Measurements from ENCODE around the gene OPTN.

The OPTN gene

DNA sequence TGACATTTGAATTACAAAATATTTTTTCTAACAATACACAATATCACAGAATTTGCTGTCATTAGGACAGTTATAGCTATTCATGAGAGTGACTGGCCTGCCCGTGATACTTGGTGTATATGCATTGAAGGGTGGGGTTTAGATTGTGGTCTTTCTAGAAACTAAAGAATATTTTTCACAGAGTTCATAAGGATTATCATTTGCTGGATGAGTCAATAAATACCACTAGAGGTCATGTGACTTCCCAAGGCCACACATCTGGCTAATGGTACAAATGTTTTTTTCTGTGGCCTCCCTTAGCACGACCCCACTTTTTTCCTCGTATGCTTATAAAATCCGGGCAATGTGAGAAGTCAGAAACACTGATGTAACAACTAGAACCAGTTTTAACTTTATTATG, 5.2 kb downstream of the OPTN start:
- H3K4me1 ChIP-seq (ENCODE audit: control insufficient read depth in 1 of 2, insufficient read depth in 2 of 2, low read length in 2 of 2) = peaks cover 0 to 5% of the 10 kb centered on the region in 2 donors
- peaks cover 5 to 14% of the 10 kb centered on the region in 2 donors for H3K36me3 ChIP-seq (ENCODE audit: control insufficient read depth in 1 of 2, insufficient read depth in 2 of 2, low read length in 2 of 2)
- no peak overlapping the region for H3K4me3 ChIP-seq (ENCODE audit: low read depth in 1 of 2, low read length in 2 of 2)
- H3K9me3 ChIP-seq (ENCODE audit: control insufficient read depth in 1 of 2, low read length in 2 of 2) = no peaks in the 10 kb centered on the region
- H3K27me3 ChIP-seq (ENCODE audit: low read depth, low read length) = no peaks in the 10 kb centered on the region
- H3K27ac ChIP-seq (ENCODE audit: low read length) = no peak overlapping the region

DNA sequence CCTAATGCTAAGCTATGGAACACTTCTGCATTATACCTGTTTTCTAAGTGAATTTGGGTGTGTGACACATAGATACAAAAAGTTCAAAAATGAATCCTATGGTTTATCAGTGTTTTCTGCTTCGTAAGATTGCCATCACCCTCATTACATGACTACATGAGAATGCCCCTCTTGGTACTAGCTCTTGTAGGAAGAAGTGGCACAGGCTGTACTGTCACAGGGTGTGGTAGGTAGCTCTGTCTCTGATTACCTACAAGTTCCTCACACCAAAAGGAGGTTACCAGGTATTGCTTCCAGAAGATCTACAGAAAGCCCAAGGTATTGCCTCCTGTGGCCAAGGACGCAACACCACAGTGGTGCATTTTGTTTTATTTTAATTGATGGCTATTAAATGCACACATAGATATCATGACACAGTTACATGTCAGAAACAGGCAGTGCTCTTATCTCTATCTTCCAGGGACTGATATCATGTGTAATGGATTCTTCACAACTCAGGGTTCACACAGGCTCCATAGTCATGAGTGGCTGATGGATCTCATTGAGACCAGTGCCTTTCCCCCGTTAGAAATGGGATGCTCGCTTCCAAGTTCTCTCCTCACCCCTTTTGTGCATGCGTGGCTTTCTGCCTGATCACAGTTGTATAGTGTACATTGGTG, 6.6 kb downstream of the OPTN start:
- peaks cover 0 to 5% of the 10 kb centered on the region in 2 donors for H3K4me1 ChIP-seq (ENCODE audit: control insufficient read depth in 1 of 2, insufficient read depth in 2 of 2, low read length in 2 of 2)
- no peak overlapping the region for H3K4me3 ChIP-seq (ENCODE audit: low read depth in 1 of 2, low read length in 2 of 2)
- no peaks in the 10 kb centered on the region for H3K27me3 ChIP-seq (ENCODE audit: low read depth, low read length)
- no peak overlapping the region for H3K27ac ChIP-seq (ENCODE audit: low read length)
- H3K36me3 ChIP-seq (ENCODE audit: control insufficient read depth in 1 of 2, insufficient read depth in 2 of 2, low read length in 2 of 2) = peaks cover 9 to 23% of the 10 kb centered on the region in 2 donors
- H3K9me3 ChIP-seq (ENCODE audit: control insufficient read depth in 1 of 2, low read length in 2 of 2) = no peaks in the 10 kb centered on the region

DNA sequence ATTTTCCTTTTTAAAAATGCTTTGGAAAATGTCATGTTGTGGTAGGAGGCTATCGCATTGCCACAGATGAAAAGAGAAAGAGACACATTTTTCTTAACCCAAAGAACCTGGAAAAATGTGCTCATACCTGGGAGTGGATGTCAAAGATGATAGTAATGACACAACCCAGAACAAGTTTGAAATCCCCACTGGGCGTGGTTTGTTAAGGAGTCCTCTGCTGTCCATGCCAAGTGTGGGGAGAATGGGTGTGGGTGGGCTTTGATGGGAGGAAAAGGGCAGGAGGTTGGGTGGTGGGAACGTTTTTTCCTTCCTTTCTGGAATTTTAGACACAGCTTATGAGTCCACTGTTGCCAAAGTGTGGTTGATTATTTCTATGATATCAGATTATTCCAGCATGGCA, 10.9 kb downstream of the OPTN start:
- H3K9me3 ChIP-seq (ENCODE audit: control insufficient read depth in 1 of 2, low read length in 2 of 2) = no peaks in the 10 kb centered on the region
- H3K27ac ChIP-seq (ENCODE audit: low read length) = no peak overlapping the region
- peaks cover 24 to 48% of the 10 kb centered on the region in 2 donors for H3K36me3 ChIP-seq (ENCODE audit: control insufficient read depth in 1 of 2, insufficient read depth in 2 of 2, low read length in 2 of 2)
- no peaks in the 10 kb centered on the region for H3K4me1 ChIP-seq (ENCODE audit: control insufficient read depth in 1 of 2, insufficient read depth in 2 of 2, low read length in 2 of 2)
- H3K27me3 ChIP-seq (ENCODE audit: low read depth, low read length) = no peaks in the 10 kb centered on the region
- no peak overlapping the region for H3K4me3 ChIP-seq (ENCODE audit: low read depth in 1 of 2, low read length in 2 of 2)

DNA sequence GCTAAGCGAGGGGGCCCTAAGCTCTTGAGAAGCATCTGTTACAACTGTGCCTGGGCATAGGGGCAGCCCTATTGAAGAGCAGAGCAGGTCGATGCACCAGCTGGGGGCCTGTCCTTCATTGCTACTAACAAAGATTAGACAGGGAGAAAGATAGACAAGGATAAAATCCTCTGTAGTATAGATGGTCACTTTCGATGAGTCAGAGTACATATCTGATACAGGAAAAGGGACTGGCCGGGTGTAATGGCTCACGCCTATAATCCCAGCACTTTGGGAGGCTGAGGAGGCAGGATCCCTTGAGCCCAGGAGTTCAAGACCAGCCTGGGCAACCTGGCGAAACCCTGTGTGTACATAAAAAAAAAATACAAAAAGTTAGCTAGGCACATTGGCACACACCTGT, 13.6 kb downstream of the OPTN start:
- H3K9me3 ChIP-seq (ENCODE audit: control insufficient read depth in 1 of 2, low read length in 2 of 2) = no peaks in the 10 kb centered on the region
- no peaks in the 10 kb centered on the region for H3K4me1 ChIP-seq (ENCODE audit: control insufficient read depth in 1 of 2, insufficient read depth in 2 of 2, low read length in 2 of 2)
- no peak overlapping the region for H3K27ac ChIP-seq (ENCODE audit: low read length)
- H3K27me3 ChIP-seq (ENCODE audit: low read depth, low read length) = no peaks in the 10 kb centered on the region
- no peak overlapping the region for H3K4me3 ChIP-seq (ENCODE audit: low read depth in 1 of 2, low read length in 2 of 2)
- peaks cover 38 to 63% of the 10 kb centered on the region in 2 donors for H3K36me3 ChIP-seq (ENCODE audit: control insufficient read depth in 1 of 2, insufficient read depth in 2 of 2, low read length in 2 of 2)

DNA sequence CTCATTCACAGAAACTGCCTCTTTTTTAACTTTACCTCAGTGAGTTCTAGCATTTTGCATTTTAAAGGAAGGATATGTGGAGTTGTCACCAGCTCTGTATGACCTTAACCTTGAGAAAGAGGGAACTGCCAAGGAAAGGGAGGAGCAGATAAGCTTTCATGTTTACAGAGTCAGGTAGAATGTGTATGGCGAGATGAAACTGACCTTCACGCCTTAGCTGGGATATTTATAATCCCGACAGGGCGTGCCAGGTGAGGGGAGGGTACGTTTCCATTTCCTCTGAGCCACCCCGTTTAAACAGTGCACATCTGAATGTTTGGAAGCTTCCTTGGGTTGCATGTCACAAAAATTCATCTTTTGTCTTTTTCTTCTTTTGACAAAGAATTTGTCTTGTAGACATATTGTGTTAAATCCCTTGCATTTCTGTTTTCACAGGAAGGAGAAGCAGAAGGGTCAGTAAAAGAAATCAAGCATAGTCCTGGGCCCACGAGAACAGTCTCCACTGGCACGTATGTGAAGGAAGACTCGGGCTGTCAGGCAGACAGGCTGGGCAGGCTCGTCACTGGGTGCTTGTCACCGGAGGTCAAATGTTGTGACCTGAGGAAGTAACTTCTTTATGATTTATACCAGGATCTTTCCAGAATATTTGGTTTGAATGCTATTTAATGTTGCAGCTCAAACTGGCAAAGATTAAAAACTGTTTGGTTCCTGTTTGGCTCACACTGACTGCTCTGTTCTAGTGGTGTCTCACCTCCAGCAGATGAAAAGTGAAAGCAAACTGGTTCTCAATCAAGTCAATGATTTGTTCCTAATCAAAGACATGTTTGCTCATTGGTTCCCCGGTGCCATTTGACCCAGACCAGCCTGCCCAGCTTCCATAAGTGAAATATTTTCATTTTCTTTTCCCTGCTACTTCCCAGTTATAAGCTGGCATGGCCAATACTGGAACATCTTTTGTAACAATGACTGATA, 16.2 kb downstream of the OPTN start:
- peak overlapping the region; percentile 80 for H3K27ac ChIP-seq (ENCODE audit: low read length)
- H3K36me3 ChIP-seq (ENCODE audit: control insufficient read depth in 1 of 2, insufficient read depth in 2 of 2, low read length in 2 of 2) = peaks cover 35 to 55% of the 10 kb centered on the region in 2 donors
- H3K4me1 ChIP-seq (ENCODE audit: control insufficient read depth in 1 of 2, insufficient read depth in 2 of 2, low read length in 2 of 2) = no peaks in the 10 kb centered on the region
- no peak overlapping the region for H3K4me3 ChIP-seq (ENCODE audit: low read depth in 1 of 2, low read length in 2 of 2)
- H3K27me3 ChIP-seq (ENCODE audit: low read depth, low read length) = no peaks in the 10 kb centered on the region
- H3K9me3 ChIP-seq (ENCODE audit: control insufficient read depth in 1 of 2, low read length in 2 of 2) = no peaks in the 10 kb centered on the region

DNA sequence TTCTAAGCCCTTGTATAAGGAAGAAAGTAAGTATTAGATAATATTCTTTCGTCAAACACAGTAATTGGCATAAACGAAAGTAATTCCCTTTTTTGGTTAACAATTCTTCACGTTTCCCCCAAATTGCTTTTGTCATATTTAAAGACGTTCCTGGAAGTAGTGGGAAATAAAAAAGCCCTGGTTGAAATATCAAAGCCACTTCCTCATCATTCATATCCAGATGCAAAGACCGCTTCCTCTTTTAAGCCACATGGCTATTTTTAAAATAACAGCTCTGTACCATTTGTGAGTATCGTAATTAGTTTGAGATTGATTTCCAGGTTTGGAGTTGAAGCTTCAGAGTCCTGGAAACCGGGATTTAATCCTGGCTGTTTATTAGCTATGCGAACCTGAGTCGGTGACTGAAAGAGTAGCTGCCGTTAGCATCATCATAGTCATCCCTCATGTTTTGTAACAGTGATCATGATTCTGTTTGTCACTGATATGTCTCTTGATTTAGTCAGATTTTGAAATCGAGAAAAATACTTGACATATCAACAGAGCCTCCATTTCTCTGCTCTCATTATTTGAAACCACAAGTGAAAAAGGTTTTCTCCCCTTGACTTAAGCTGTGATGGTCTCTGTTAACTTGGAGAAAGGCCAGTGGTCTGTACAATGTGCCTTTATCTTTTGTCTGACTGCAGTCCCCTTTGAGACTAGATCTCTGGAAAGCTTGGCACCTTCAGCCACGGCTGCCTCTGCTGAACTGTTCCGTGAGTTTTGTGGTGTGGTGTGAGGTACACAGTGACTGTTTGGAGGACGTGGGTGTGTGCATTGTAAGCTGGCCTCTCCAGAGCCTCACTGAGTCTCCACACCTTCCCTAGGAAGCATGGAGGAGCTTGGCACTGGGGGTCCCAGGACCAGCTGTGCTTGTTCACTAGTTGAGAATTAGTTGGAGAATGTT, 18.1 kb downstream of the OPTN start:
- H3K9me3 ChIP-seq (ENCODE audit: control insufficient read depth in 1 of 2, low read length in 2 of 2) = no peaks in the 10 kb centered on the region
- no peaks in the 10 kb centered on the region for H3K27me3 ChIP-seq (ENCODE audit: low read depth, low read length)
- H3K4me1 ChIP-seq (ENCODE audit: control insufficient read depth in 1 of 2, insufficient read depth in 2 of 2, low read length in 2 of 2) = no peaks in the 10 kb centered on the region
- no peak overlapping the region for H3K4me3 ChIP-seq (ENCODE audit: low read depth in 1 of 2, low read length in 2 of 2)
- H3K36me3 ChIP-seq (ENCODE audit: control insufficient read depth in 1 of 2, insufficient read depth in 2 of 2, low read length in 2 of 2) = peaks cover 44 to 66% of the 10 kb centered on the region in 2 donors
- no peak overlapping the region for H3K27ac ChIP-seq (ENCODE audit: low read length)

DNA sequence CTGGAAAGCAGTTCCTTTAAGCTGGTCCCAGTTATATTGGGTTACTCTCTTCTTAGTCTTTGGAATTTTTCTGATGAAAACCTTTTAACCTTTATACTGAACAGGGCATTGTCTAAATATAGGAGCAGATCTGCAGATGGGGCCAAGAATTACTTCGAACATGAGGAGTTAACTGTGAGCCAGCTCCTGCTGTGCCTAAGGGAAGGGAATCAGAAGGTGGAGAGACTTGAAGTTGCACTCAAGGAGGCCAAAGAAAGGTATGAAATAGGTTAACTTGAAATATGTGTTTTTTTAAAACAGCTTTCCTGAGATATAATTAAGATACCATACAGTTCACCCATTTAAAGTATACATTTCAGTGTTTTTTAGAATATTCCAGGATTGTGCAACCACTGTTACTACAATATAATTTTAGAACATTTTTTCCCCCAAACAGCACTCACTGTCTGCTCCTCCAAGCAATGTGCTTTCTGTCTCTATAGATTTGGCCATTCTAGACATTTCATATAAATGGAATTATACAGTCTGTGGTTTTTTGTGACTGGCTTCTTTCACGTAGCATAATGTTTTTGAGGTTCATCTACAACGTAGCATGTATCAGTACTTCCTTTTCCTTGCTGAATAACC, 18.9 kb downstream of the OPTN start:
- no peak overlapping the region for H3K4me3 ChIP-seq (ENCODE audit: low read depth in 1 of 2, low read length in 2 of 2)
- H3K27ac ChIP-seq (ENCODE audit: low read length) = no peak overlapping the region
- H3K27me3 ChIP-seq (ENCODE audit: low read depth, low read length) = no peaks in the 10 kb centered on the region

DNA sequence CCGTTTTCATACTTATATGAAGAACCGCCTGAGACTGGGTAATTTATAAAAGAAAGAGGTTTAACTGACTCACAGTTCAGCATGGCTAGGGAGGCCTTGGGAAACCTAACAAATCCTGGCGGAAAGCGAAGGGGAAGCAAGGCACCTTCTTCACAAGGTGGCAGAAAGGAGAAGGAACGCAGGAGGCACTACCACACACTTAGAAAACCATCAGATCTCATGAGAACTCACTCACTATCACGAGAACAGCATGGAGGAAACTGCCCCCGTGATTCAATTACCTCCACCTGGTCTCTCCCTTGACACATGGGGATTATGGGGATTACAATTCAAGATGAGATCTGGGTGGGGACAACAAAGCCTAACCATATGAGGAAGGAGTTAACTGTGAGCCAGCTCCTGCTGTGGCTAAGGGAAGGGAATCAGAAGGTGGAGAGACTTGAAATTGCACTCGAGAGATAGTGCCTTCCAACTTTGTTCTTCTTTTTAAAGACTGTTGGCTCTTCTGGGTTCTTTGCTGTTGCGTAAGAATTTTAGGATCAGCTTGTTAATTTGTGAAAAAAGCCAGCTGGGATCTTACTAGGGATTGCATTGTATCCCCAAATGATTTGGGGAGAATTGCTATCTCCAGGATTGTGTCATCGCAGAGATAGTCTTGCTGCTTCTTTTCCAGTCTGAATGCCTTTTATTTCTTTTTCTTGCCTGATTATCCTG, 21.0 kb downstream of the OPTN start:
- Histone ChIP-seq H3K9me3 (ENCODE audit: control insufficient read depth in 1 of 2, low read length in 2 of 2) (no peaks in the 10 kb centered on the region), H3K4me3 (ENCODE audit: low read depth in 1 of 2, low read length in 2 of 2) (no peak overlapping the region), H3K4me1 (ENCODE audit: control insufficient read depth in 1 of 2, insufficient read depth in 2 of 2, low read length in 2 of 2) (no peaks in the 10 kb centered on the region), H3K27ac (ENCODE audit: low read length) (no peak overlapping the region), H3K27me3 (ENCODE audit: low read depth, low read length) (no peaks in the 10 kb centered on the region), H3K36me3 (ENCODE audit: control insufficient read depth in 1 of 2, insufficient read depth in 2 of 2, low read length in 2 of 2) (peaks cover 56 to 66% of the 10 kb centered on the region in 2 donors)

More for the DNA sequence above, 18.9 kb downstream of the OPTN start:
- Histone ChIP-seq H3K36me3 (ENCODE audit: control insufficient read depth in 1 of 2, insufficient read depth in 2 of 2, low read length in 2 of 2) (peaks cover 48 to 67% of the 10 kb centered on the region in 2 donors), H3K9me3 (ENCODE audit: control insufficient read depth in 1 of 2, low read length in 2 of 2) (no peaks in the 10 kb centered on the region), H3K4me1 (ENCODE audit: control insufficient read depth in 1 of 2, insufficient read depth in 2 of 2, low read length in 2 of 2) (no peaks in the 10 kb centered on the region)

DNA sequence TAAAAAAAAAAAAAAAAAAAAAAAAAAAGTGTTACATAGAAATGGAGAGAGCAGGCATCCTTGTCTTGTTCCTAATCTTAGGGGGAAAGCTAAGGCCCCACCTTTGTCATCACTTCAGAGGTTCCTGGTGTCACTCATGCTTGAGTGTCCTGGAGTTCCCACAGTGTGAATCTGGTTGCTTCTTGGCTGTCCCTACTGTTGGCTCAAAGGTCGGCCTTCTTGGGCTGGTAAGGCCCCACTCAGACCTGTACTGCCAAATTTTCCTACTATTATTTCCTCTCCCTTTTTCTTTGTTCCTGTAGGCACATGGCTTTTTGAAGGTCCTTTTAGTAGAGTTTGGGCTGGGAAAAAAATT, 21.5 kb downstream of the OPTN start:
- H3K27ac ChIP-seq (ENCODE audit: low read length) = no peak overlapping the region
- peaks cover 56 to 62% of the 10 kb centered on the region in 2 donors for H3K36me3 ChIP-seq (ENCODE audit: control insufficient read depth in 1 of 2, insufficient read depth in 2 of 2, low read length in 2 of 2)

DNA sequence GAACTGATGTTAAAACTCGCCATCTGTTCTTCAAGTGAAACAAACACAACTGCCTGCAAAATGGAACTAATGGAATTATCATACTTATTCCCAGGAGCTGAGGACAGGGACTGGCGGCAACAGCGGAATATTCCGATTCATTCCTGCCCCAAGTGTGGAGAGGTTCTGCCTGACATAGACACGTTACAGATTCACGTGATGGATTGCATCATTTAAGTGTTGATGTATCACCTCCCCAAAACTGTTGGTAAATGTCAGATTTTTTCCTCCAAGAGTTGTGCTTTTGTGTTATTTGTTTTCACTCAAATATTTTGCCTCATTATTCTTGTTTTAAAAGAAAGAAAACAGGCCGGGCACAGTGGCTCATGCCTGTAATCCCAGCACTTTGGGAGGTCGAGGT, 36.7 kb downstream of the OPTN start:
- Histone ChIP-seq H3K4me3 (ENCODE audit: low read depth in 1 of 2, low read length in 2 of 2) (no peak overlapping the region), H3K9me3 (ENCODE audit: control insufficient read depth in 1 of 2, low read length in 2 of 2) (no peaks in the 10 kb centered on the region), H3K4me1 (ENCODE audit: control insufficient read depth in 1 of 2, insufficient read depth in 2 of 2, low read length in 2 of 2) (no peaks in the 10 kb centered on the region), H3K36me3 (ENCODE audit: control insufficient read depth in 1 of 2, insufficient read depth in 2 of 2, low read length in 2 of 2) (peaks cover 66 to 73% of the 10 kb centered on the region in 2 donors), H3K27me3 (ENCODE audit: low read depth, low read length) (no peaks in the 10 kb centered on the region), H3K27ac (ENCODE audit: low read length) (no peak overlapping the region)

More for the DNA sequence above, 21.5 kb downstream of the OPTN start:
- Histone ChIP-seq H3K9me3 (ENCODE audit: control insufficient read depth in 1 of 2, low read length in 2 of 2) (no peaks in the 10 kb centered on the region), H3K4me3 (ENCODE audit: low read depth in 1 of 2, low read length in 2 of 2) (no peak overlapping the region), H3K4me1 (ENCODE audit: control insufficient read depth in 1 of 2, insufficient read depth in 2 of 2, low read length in 2 of 2) (no peaks in the 10 kb centered on the region), H3K27me3 (ENCODE audit: low read depth, low read length) (no peaks in the 10 kb centered on the region)

All from muscle layer of duodenum (tissue), 2 donors.